Stimulated activated CD4-positive, alpha-beta T cell treated with anti-CD3 and anti-CD28 coated beads, Interleukin-4, amount 100 ng/mL, for 48 hours (primary cell): ENCODE results near the gene MUSK.
"Not testable (repeated sequence)": the region's sequence is repeated elsewhere in the genome, so short reads cannot be mapped to it uniquely, and the experiment has no call there.

Source experiments
- DNase-seq, 2 donors: peaks; one replicate each; pipeline ENCODE4 v3.0.0-alpha.2; 2020; ENCODE audit warnings: low read depth in 2 of 2

Gene MUSK

DNA sequence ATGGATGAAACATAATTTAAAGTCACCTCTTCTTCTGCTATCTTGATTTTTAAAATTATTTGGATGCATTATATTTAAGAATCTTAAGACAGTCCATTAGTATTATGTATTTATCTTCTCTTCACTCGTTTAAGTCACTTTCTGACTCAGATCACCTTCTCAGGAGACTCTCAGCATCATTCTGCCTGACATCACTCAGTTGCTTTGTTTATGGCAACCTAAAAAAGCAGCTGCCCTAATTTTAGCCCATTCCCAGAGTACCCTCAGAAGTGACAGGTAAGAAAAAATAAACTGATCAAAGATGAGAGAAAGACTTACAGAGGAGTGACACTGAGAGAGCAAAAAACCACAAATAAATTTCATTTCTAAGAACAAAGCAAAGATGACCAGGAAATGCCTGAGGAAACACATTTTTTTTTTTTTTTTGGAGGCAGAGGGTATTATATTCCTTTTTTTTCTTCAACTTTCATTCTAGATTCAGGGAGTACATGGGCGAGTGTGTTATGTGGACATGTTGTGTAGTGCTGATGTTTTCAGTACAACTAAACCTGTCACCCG is 140.5 kb downstream of the MUSK start:
- DNase-seq, result no peak

DNA sequence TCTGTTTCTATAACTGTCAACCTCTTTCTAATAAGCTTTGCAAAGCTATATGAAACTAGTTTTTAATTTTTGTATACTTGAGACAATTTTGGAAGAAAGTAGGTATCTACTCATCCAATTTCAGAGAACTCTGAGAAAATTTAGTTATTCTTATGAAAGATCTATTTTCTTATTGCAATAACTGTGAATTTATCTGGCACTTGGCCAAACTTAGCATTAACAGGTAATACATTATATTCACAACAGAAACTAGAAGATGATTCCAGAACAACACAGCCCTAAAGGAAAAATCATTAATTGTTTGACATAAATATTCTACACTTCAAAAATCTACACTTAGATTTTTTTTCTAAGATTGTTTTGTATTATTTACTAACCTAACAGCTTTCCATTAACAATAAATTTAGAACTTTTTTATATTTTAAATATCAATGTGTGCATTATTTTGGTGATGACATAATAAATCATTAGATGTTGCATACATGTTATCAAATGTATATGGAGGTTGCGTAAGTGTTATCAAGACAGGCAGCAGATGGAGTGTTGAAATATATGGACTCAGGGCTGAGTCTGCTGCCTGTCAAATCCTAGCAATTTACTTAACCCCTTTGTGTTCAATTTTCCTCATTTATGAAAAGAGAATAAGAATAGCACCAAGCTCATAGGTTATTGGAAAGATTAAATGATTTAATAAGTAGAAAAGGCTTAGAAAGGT is 141.8 kb downstream of the MUSK start:
- no peak for DNase-seq

DNA sequence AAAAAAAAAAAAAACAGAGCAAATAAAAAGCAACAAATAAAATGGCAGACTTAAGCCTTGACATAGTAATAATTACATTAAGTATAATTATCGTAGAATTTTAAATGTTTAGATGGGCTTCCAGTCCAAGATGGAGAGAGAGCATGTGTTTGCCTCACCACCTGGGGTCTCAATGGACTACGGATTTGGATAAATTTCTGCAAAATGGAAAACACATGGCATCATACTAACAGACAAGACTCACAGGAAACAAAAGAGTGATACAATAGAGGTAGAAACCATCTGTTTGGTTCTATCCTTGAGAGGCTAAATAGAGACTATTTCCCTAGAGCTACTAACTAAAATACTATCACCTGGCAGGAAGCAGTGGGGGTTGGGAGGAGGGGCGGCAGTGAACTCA is 144.3 kb downstream of the MUSK start:
- no peak for DNase-seq

DNA sequence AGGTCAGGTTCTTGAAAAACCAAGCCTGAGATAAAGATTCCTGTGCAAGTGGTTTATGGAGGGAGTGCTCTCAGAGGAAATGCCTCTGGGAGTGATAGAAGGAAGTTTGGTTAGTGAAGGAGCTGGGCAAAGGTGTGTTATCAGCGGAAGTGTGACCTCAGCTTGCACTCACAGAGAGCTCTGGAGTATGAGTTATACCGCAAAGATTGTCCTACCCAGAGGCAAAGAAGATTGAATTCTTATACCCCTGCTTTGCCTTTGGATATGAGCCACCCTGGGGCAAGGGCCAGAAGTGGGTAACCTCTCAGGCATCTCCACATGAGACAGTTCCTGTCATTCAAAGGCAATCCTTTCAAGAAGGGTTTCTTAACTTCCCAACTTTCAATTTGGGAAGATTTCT is 145.6 kb downstream of the MUSK start:
- no peak for DNase-seq

DNA sequence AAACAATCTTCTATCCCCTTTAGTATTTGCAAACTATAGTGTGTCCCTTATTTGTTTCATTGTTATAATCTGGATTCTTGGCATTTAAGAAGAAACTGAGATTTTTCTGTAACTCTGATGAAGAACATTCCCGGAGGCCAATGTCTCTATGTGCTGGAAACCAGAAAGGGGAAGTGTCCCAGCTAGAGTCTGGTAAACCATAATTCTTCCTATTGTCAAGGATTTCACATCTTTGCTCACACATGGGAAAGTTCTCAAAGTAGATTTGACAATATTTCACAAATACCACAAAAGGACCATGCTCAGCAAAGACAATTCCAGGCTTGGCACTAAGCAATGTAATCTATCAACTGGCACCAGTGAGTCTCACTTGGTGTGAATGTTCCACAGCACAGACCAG is 146.8 kb downstream of the MUSK start:
- no peak for DNase-seq

DNA sequence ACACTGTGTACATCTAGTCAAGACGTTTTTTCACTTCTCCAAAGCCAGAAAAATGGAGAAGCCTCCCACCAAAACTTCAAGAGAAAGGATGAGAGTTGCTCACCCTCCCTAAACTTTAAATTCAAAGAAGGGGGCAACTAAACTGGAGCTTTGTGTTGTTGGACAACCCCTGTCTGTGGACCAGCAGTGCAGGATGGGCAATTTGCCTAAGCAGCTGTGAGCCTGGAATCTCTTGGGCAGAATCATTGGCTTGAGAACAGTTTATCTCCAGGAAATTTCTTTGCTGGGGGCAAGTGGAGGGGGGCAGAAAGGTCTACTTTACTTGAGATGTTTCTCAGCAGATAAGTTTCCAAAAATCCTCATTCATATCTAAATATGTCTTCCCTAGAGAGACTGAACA is 151.8 kb downstream of the MUSK start:
- no peak for DNase-seq

DNA sequence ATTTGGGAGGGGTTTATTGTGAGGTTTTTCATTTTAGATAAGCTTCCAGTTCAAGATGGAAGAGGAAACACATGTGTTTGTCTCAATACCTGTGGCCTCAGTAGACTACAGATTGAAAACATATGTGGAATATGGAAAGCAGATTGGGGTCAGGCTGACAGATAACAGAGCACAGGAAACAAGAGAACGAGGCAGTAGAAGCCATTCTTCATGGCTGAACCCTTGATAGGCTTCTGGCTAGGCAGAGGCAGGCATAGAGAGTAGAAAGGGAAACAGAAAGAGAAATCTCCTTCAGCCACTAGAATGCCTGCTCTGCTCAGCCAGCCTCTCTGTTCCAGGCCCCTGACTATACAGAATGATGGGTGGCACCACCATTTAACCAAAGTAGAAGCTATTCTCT is 152.5 kb downstream of the MUSK start:
- no peak for DNase-seq

DNA sequence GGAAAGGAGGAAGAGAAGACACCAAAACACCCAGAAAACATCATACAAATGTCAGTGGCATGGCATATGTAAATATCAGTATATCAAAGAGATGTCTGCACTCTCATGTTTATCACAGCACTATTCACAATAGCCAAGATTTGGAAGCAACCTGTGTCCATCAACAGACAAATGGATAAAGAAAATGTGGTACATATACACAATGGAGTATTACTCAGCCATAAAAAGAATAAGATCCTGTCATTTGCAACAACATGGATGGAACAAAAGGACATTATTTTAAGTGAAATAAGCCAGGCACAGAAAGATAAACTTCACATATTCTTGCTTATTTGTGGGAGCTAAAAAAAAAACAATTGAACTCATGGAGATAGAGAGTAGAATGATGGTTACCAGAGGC is 156.5 kb downstream of the MUSK start:
- not testable (repeated sequence) for DNase-seq

DNA sequence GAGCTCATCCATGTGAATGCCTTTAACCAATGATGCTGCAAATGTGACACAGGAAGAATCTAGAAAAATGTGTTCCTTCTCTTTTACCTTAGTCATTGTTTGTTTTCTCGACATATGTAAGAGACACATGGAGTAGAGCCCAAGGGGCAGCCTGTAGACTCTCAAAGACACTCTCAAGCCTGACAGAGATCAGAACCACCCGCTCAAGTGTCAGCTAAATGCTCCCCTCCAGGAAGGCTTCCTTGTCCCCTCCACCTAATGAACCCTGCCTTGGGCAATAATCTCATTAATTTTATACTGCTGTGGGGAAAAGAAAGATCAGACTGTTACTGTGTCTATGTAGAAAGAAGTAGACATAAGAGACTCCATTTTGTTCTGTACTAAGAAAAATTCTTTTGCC is 157.4 kb downstream of the MUSK start:
- no peak for DNase-seq

DNA sequence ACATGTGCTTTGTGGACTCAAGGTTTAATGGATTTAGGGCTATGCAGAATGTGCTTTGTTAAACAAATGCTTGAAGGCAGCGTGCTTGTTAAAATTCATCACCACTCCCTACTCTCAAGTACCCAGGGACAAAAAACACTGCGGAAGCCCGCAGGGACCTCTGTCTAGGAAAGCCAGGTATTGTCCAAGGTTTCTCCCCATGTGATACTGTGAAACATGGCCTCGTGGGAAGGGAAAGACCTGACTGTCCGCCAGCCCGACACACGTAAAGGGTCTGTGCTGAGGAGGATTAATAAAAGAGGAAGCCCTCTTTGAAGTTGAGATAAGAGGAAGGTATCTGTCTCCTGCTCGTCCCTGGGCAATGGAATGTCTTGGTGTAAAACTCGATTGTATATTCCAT is 157.8 kb downstream of the MUSK start:
- not testable (repeated sequence) for DNase-seq

DNA sequence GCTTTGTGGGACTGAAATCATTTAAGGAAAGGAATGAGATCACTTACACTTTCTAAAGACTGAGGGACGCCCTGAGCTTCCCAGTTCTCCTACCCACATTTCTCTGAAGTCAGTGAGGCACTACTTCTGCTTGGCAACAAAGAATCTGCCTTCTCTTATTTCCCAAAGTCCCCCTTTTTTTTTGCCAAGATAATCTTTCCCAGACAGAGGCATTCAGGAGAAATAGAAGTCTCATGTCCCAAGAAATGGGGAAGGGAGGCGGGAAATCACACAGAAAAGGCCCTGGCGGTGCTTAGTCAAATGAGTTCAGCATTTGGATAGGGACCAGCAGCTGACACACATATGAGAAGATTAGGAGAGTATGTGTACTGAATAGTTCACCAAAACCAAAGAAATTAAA is 159.7 kb downstream of the MUSK start:
- DNase-seq, result no peak

DNA sequence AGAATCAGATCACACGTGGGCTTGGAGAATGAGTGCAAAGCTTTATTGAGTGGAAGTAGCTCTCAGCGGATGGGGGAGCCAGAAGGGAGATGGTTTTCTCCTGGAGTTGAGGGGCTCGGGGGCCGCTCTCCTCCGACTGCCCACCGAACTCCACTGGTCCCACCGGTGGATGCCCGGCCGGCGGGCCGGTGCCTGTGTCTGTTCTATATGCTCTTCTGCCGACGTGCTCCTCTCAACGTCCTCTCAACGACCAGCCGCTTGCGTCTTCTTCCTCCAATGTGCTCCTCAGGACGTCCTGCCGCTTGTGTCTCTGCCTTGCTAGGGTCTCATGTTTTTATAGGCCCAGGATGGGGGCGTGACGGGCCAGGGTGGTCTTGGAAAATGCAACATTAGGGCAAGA is 161.9 kb downstream of the MUSK start:
- DNase-seq, result no peak

DNA sequence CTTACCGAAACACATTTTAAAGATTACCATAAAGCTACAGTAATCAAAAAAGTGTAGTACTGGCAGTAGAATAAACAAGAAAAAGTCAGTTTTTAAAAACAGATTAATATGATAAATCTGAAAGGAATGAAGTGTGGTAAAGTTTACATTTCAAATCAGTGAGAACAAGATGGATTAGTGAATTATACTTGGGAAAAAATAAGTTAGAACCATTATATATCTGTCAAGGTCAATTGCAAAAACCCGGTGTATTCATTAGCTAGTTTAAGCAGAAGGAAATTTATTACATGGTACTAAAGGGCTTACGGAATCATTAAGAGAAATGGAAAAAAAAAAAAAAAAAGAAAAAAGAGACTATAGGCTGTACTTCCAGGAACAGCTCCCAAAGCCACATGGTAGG is 164.3 kb downstream of the MUSK start:
- no peak for DNase-seq

DNA sequence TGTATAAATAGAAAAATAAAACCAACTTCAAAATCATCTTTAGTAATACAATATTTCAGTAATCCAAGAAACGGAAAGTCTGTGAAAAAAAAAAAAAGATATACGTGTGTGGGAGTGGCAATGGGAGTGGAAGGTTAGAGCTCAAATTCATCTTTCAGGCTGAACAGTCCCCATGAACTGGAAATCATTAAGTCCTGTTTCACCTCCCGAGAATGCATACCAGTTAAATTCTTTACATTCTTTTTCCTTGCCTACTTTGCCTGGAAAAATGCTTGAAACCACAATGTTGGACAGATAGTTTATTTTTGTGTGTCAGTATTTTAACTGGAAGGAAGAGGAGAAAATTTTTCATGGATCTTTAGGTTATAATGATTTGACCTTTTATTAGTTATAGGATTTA is 166.8 kb downstream of the MUSK start:
- no peak for DNase-seq

DNA sequence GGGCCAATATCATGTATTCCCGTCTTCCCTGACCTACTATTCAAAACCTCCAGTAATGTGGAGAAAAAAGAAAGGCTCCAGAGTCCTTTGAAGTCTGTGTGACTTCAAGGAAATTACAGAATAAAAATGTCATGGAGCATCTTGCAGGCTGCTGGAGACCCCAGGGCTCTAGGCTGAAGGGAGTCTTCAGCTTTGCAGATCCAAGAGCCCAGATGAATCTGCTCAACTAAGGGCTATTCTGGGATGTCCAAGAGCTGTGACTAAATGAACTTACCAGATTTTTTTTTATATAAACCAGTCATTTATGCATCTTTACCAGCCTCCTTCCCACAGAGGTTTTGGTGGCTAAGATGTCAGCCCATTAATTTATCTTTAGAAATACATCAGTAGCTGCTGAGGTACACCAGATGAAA is 167.3 kb downstream of the MUSK start:
- DNase-seq, result no peak

DNA sequence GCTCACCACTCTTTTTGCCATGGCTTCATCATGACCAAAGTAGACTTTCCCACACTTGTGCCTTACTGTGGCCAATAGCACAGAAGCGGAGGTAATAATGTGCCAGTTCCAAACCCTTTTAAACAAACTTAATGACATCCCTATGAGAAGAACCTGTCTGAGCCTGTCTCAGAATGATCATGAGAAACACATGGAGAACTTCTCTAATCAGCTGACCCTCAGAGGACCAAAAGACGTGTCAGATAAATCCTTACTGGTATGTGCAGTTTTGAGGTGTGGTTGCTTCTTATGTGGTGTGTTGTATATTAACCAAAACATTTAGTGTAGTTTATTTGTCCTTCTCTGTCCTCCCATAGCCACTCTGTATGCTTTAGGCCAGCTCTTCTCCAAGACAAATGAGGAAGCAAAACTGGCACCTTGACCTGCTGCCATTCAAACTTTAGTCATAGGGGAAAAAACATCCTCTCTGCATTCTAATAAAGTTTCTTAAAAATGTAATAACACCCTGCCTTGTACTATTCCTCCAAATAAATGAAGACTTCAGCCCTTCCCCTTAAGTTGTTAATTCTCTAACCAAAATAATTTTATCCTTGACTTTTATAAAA is 168.9 kb downstream of the MUSK start:
- DNase-seq, result no peak

DNA sequence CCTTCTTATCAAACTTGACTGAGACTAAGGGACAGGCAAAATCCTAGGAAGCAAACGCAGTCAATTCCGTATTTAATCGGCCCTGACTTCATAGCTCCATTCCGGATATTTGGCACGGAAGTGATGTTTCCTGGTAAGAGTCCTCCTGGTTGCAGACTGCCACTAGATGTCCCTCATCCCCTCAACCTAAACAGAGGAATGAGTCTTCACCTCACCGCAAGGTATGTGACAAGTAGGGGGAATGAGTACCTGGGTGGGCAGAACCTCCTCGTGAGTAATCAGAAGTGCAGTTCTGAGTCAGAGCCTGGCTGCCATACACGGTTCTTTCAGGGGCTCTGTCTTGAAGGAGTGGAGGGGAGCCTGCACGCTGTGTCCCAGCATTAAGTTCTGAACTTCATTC is 173.6 kb downstream of the MUSK start:
- no peak for DNase-seq

DNA sequence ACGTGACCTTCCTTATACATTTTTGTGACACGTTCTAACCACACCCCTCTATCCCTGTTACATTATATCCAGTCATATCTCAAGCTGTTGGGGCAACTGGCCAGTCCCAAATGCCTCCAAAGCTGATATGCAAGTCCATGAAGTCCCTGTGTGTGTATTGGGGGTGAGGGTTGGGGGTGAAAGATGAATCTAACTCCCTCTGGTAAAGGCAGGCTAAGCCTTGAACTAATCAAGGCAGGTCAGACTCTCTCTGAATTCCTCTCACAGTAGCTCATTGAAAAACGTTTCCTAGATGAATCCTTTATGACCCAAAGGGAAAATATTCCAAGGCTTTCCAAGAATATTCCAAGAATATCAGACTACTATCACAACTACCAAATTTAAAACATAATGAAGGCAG is 174.4 kb downstream of the MUSK start:
- no peak for DNase-seq

DNA sequence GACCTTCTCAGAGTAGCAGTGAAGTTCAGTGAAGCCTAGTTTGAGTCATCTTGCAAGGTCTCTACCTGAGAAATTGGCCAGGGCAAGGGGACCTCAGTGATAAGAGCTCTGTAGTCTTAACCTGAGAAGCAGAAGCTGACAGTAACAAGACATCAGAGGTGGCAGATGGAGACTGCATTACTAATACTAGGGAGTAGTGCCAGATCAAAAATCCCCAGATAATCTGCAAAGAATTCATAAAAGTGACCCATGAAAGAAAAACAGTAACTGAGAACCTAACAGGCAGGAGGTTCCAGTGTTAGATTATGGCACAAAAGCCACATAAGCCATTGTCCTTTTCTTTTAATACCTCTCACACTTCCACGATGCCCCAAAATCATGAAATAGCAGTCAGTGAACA is 175.5 kb downstream of the MUSK start:
- no peak for DNase-seq

DNA sequence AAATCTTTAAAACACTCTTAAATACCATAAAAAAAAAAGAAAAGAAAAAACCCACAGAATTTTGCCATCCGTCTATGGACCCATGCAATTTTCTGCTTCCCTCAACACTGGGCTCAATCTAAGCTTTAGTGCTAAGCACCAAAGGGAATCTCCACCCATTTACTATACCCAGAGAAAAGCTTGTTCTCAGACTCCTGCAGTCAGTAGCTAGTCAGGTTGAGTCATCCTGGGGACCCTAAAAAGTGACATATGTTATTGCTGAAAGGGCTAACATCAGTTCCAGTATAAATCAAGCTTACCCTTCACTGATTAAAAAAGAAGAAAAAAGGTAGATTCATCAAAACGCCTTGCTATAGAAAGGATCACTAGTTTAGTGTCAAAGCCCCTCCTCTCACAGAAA is 177.6 kb downstream of the MUSK start:
- no peak for DNase-seq

DNA sequence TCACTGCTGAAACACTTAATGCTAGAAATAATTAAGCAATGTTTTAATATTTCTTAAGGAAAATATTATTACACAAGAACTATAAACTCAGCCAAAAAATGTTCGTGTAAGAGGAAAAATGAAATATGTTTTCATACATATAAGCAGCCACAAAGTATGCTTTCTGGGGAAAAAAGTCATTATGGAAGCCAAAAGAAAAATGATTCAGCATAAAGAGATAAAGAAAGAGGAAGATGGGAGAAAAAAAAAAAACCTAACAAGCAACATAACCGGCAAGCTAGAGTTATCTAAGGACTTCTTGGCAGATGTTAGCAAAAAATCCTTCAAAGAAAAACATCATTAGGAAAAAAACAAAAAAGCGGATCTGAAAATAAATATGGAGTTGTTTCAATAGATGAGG is 179.1 kb downstream of the MUSK start:
- DNase-seq, result no peak

DNA sequence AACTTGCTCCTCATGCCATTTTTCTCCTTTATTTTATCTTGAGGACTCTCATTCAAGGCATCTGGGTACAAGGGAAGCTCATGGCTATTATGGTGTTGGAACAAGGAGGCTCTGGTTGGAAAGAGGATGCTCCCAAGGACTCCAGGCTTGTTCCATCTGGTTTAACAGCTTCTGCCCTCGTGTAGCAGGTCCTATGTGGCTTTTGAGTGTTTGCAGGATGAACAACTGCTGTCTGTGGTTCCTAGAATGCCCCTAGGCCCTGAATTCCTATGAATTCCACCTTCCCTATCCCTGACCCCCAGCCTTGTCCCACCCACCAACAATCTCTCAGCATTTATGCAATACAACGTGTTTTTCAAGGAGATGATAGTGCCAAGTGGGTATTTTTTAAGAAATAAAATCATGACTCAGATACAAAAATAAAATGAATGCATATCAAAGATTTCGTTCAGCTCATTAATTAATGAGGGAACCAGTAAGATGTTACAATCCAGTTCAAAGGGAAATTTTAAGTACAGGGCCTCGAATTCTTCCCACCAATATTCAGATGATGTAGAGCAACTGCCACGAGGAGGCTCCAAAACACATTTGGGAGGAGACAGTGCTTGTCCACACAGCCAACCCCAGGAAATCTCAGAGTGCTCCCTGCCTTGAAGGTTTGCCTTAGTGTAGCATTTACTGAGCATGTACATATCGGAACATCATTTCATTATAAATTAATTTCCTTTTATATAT is 182.0 kb downstream of the MUSK start:
- no peak for DNase-seq
